ENCODE data around the gene UNC13D.
"Not testable (repeated sequence)": the region's sequence is repeated elsewhere in the genome, so short reads cannot be mapped to it uniquely, and the experiment has no call there.

The UNC13D gene

DNA sequence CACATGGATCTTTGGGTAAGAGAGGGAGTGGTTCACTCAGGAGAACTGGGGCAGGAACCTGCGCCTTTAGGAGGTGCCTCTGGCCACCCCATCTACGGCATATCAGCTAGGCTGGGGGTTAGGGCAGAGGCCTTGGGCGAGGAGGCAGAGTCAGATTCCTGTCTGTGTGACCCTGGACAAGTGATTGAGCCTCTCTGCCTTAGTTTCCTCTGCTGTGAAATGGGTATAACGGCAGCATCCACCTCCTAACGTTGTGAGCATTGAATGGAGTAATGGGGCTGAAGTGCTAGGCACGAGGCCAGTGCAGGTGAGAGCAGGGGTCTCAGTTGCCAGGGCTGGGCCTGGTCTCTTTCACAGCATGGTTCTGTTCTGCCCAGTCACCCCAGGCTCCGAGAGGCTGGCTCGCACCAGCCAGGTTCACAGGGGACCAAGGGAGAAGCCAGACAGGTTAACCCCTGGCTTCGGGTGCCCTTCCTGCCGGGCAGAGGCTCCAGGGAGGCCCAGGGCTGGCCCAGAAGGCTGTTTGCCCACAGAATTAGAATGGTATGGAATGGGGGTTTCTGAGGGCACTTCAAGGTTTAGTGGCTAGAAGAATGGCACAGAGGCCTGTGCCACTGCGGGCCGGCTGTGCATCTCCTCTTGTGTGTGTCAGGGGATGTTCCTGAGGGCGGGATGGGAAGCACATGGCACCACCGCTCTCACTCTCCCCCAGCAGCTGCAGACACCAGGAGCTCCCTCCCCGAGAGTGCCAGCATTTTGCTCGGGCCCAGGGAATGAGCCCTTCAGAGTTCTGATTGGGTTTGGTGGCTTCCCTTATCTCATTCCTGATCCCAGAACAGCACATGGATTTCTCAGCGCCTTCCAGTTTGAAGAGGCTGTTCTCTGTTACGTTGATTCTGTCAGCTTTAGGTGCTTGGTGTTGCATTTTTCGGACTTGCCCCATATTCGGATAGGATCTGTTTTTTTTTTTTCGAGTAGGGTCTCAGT lies 23.8 kb downstream of the UNC13D start:
- DNase-seq (no peak), ATAC-seq (no peak)

DNA sequence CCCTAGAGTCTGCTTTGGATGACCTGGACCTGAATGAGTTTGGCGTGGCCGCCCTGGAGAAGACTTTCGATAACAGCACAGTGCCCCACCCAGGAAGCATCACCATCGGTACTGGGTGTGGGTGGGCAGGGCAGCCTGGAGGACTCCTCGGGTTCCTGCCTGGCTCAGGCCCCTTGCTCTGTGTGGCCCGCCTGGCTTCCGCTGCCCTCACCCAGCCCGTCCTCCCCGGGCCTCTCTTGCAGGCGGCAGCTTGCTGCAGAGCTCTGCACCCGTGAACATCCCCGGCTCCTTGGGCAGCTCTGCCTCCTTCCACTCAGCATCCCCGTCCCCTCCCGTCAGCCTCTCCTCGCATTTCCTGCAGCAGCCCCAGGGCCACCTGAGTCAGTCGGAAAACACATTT lies 24.5 kb downstream of the UNC13D start:
- DNase-seq (no peak), ATAC-seq (no peak)

DNA sequence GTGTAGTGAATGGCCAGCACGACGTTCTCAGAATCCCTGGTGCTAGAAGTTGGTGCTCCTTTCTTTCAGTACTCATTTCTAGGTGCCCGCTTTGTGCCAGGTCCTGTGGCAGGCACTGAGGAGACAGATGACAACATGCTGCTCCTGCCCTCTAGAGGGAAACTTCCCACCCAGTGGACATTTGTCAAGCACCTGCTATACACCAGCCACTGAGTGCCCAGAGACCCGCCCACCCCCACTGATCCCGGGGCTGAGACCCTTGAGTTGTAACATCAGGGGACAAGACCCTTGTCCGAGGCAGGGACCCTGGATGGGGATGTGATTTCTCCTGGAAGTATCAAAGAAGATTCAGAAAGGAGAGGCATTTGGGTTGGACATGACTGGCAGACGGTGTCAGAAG lies 25.1 kb downstream of the UNC13D start:
- no peak for ATAC-seq
- no peak for DNase-seq

DNA sequence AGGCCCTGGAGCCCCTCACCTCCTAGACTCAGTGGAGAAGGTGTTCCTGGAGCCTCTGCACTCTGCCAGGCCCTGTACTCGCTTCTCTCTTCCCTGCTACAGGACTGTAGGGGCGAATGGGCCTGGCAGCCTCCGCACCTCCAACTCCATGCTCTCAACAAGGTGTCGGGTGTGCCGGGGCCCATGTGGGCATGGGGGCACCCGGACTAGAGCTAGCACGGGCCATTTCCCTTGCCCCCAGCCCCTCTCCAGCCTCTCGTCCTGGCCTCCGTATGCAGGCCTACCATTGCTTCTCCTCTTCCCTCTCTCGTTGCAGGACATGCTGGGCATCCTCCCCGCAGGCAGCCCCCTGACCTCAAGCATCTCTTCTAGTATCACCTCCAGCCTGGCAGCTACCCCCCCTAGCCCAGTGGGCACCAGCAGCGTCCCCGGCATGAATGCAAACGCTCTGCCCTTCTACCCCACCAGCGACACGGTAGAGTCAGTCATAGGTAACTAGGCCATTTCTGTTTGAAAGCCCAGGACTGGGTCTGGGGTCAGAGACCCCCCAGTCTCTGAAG lies 25.8 kb downstream of the UNC13D start:
- no peak for ATAC-seq

DNA sequence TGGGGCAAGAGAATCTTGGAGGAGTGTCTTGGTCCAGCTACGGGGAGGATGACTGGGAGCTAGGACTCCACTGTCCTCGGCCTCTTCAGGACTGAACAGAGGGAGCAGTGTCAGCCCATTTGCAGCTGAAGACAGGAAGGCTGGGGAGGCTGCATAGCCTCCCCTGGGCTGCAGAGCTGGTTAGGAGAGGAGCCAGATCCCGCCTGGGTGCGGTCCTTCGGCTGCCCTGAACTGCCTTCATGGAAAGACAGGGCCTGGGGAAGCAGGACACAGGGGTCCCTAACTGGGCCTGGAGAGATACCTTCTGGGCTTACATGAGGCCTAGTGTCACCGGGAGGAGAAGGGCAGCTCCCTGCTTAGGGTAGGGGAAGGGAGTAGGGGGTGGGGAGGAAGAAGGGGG lies 26.6 kb downstream of the UNC13D start:
- ATAC-seq: no peak
- DNase-seq: no peak

More for the DNA sequence above, 25.8 kb downstream of the UNC13D start:
- no peak for DNase-seq

DNA sequence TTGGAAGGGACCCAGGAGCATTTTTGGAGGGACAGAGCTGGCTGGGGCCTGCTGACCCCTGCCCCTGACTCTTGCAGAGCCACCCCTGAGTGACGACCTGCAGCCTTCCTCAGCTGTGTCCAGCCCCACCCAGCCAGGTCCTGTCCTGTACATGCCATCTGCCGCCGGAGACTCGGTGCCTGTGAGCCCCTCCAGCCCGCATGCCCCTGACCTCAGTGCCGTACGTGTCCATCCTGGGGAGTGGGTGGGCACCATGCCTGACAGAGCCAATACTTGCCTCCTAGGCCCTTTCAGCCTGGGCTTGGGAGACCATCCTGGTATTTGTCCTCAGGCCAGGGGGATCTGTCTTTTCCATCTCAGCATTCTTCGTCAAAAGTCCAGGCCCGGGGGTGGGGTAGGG lies 27.5 kb downstream of the UNC13D start:
- no peak for DNase-seq
- ATAC-seq: no peak

DNA sequence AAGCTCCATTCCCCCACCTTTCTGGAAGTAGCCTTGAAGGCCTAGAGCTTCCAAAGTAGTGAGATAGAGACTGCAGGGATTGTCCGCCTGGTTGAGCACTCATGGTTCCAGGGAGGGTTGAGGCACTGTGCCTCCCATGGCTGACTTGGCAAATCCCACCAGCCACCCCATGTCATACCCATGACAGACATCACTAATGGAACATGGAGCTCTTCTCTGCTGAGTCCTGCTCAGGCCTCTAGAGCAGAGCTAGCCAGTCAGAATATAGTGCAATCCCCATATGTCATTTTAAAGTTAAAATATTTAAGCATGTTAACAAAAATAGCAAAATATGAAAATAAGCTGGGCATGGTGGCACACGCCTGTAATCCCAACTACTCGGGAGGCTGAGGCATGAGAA lies 28.8 kb downstream of the UNC13D start:
- no peak for DNase-seq
- no peak for ATAC-seq

DNA sequence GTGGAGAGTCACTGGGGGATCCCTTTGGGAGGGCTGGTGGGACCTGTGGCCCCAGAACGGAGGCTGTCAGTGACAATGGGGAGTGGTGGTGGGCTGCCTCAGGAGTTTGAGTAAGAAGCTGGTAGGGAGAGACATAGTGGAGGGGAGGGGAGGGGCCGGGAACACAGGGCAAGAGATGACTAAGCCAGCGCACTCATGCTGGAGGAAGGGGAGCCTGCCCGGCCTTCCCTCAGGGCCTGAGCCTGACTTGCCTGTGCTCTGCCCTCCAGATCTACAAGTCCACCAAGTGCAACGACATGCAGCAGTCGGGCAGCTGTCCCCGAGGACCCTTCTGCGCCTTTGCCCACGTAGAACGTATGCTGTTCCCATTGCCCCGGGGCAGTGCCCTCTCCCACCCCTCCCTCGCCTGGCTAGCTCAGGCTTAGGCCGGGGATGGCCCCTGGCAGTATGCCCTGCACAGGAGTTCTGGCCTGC lies 29.3 kb downstream of the UNC13D start:
- no peak for ATAC-seq
- DNase-seq: no peak

DNA sequence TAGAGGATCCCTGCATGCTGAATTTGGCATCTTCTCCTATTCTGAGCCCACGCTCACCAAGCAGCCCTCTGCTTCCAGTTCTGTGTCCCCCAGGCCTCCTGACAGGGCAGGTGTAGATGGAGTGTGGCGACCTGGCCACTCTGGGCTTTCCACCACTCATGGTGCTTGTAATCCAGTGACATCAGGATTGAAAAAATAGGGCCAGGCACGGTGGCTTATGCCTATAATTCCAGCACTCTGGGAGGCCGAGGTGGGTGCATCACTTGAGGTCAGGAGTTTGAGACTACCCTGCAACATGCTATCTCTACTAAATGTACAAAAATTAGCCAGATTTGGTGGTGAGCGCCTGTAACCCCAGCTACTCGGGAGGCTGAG lies 30.2 kb downstream of the UNC13D start:
- ATAC-seq (no peak), DNase-seq (no peak)

DNA sequence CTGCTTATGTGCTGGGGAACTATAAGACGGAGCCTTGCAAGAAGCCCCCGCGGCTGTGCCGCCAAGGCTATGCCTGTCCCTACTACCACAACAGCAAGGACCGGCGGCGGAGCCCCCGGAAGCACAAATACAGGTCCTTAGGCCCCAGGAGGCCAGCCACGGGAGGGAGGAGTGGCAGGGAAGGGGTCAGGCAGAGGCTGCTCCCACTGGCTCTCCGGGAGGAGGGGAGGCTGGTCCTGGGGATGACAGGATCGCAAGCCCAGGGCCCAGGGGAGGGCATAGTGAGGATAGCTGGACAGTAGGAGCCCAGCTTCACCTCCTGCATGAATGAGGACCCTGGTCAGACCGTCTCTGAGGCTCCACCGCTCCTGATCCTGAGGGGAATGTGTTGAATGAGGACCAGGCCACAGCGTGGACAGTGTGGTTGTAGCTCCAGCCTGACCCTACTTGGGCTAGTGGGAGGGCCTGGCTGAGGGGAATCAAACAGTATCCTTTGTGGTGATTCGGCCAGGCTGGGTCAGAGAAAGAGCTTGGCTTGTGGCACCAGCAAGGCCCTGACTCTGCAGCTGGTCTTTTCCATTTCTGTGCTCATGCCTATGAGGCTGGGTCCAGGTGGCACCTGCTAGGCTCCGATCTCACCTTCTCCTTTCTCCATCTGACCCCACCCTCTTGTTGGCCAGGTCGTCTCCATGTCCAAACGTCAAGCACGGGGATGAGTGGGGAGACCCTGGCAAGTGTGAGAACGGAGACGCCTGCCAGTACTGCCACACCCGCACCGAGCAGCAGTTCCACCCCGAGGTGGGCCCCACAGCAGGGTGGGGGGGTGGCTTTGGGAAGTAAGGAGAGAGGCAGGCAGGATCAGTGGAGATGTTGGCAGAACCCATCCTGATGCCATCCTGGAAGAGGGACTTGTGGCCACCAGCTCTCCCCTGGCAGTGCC lies 30.9 kb downstream of the UNC13D start:
- DNase-seq (no peak), ATAC-seq (no peak)

DNA sequence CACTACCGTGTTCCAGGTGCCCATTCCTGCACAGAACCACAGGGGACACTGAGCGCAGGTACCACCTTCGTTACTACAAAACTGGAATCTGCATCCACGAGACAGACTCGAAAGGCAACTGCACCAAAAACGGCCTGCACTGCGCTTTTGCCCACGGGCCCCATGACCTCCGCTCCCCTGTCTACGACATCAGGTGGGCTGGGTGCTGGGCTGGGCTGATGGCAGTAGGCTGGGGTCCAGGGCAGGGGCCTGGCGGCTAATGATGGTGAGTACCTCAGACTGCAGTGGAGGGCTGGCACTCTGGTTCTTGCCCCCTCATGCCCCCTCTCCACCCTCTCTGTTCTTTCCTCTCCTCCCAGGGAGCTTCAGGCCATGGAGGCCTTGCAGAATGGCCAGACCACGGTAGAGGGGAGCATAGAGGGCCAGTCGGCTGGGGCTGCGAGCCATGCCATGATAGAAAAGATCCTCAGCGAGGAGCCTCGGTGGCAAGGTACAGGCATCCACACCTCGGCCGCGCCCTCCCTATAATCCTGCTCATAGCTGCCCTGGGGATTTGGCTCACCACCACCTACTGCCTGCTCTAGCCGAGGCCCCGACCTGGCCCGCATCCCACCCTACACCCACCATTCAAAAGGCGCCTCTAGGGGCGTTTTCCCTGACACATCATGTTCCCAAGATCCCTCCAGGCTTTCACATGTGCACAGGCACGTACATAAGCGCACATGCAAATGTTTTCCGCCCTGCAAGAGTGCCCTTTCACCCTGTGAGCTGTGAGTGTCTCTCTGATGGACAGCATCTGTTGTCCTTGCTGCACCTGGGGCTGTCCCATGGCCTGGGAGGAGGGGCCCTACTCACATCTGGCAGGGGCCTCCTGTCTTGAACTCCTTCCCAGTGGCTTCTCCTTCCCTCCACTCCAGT lies 31.8 kb downstream of the UNC13D start:
- no peak for DNase-seq

DNA sequence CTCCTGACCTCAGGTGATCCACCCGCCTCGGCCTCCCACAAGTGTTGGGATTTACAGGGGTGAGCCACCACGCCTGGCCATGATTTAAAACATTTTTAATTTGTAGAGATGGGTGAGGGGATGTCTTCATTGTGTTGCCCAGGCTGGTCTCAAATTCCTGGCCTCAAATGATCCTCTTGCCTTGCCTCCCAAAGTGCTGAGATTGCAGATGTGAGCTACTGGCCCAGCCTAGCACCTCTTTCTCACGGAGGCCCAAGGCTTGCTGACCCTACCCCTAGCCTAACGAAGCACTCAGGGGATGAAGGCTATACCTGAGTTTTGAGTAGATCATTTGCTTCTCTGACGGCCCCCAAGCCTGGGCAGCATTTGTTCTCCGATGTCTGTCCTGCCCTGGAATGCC lies 33.0 kb downstream of the UNC13D start:
- DNase-seq: no peak
- ATAC-seq: no peak

More for the DNA sequence above, 31.8 kb downstream of the UNC13D start:
- ATAC-seq: no peak

DNA sequence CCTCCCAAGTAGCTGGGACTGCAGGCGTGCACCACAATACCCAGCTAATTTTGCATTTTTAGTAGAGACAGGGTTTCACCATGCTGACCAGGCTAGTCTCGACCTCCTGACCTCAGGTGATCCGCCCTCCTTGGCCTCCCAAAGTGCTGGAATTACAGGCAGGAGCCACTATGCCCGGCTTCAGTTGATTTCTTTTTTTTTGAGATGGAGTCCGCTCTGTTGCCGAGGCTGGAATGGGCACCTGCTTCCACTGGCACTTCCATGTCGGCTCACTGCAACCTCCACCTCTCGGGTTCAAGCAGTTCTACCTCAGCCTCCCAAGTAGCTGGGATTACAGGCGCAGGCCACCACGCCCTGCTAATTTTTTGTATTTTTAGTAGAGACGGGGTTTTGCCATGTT lies 33.4 kb downstream of the UNC13D start:
- ATAC-seq, DNase-seq: not testable (repeated sequence)

DNA sequence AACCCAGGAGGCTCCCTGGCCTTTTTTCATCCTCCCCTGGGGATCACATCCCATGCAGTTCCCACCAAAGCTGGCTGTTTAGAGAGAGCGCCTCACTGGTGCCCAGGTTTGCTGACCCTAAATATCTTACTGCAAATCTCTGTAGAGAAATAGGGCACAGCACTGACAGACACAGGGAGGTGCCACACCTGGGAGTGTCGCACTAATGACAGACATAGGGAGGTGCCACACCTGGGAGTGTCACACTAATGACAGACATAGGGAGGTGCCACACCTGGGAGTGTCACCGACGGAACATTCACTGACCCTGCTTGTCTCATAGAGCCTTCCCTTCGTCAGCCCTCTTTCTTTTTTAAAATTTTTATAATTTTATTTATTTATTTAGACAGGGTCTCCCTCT lies 34.0 kb downstream of the UNC13D start:
- DNase-seq (no peak), ATAC-seq (no peak)

DNA sequence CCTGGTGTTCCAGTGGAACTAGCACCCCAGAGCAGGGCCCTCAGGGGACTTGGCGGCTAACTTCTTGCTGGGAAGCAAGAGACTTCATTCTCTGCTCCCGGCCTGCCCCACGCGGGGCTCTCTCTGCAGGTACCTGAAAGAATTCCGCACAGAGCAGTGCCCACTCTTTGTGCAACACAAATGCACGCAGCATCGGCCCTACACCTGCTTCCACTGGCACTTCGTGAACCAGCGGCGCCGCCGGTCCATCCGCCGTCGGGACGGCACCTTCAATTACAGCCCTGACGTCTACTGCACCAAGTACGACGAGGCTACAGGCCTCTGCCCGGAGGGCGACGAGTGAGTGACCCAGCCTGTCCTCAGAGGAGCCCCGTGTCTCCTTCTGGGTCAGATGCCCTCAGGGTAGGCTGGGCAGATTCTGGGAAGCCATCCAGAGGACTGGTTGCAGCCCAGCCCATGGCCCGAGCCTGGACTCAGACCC lies 34.5 kb downstream of the UNC13D start:
- ATAC-seq: no peak
- no peak for DNase-seq

DNA sequence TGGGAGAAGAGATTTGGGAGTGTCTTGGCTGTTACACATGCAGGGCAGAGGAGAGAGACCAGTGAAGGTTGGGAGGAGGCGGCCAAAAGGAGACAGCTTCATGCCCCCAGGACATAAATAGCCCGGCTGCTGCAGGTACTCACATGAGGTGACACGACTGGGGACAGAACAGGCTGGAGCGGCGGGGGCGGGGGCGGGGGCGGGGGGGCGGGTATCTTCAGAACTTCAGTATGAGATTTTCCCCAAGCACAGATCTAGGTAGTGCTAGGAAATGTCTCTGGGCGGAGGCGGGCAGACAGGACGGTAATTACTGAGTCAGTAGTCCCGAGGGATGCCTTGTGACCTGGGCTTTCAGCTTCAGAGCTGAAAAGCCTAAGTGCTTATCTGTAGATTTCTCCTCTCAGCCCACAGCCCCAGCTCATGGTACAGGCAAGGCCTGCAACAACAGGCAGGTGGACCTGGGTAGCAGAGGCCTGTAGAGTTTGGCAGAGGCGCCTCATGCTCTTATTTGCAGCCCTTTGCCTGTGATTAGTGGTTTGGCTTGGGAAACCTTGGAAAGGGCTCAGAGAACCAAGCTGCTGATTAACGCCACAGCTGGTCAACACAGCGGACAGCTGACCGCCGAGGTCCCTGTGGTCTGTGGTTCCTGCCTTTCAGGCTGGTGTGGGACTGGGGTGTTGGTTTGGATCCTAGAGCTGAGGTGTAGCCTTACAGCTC lies 35.1 kb downstream of the UNC13D start:
- ATAC-seq: no peak
- no peak for DNase-seq

DNA sequence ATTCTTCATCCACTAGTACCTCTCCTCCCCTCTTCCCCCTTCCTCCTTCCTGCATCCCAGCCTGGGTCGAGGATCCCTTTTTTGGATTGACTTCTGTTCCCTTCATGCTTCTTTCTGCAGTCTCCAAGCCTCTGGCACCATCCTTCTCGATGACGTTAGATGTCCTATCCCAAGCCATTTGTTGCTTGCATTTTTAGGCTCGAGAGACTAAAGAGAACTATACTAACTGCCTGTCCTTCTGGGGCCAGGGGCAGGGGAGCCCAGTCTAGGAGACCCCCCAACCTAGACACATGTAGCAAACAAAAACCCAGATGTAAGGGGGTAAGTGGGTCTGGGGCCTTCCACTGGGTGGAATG lies 35.7 kb downstream of the UNC13D start:
- no peak for ATAC-seq
- DNase-seq: no peak

DNA sequence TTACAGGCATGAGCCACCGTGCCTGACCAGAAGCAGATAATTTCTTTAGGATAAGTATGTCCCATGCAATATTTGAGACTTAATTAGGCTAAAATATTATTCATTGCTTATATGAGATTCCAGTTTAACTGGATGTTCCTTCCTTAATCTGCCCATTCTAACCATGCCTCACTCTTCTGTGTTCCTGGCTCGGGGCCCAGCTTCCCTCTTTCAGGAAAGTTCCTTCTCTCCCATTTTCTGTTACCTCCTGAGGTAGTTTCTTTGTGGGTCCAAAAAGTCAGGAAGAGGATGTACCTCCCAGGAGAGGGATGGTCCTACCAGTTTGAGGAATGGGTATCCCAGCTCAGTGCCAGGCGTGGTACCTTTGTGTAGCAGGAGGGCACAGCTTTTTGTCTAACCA lies 36.3 kb downstream of the UNC13D start:
- no peak for DNase-seq
- ATAC-seq: no peak

DNA sequence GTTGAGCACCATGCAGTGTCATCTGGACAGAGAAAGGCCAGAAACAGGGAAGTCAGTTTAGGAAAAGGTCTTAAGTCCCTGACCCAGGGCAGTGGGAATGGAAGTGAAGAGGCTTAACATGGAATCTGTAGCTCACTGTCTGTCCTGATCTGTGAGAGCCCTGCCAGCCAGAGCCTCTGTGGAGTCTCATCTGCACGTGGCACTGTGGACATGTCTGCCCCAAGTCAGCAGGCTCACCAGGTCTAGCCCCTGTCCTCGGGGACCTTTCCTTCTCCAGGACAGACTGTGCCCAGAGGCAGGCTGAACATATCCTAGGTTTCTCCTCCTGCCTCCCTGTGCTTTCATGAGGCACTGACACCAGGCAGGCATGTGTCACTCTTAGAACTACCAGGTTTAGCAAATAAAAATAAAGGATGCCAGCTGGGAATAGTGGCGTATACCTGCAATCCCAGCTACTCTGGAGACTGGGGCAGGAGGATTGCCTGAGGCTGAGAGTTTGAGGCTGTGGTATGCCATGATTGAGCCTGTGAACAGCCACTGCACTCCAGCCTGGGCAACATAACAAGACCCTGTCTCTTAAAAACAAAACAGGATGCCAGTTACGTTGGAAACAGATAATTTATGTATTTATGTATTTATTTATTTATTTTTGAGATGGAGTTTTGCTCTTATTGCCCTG lies 37.2 kb downstream of the UNC13D start:
- no peak for ATAC-seq
- no peak for DNase-seq

DNA sequence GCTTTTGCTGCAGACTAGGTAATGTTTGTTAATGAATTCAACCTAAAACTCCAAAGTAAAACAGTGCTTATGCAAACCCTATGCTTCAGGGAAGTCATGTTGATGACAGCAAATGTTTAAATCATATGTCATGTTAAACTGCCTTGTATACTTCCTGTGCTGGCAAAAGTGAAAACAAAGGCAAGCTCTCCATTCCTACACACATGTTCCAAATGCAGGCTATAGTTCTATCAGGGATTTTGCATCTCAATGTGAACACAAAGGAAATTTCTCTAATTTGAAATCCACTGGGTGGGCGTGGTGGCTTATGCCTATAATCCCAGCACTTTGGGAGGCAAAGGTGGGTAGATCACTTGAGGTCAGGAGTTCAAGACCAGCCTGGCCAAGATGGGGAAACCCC lies 40.3 kb downstream of the UNC13D start:
- ATAC-seq (no peak), DNase-seq (no peak)
